HEK293 (cell line): ENCODE data around the gene RBMY1B.
"Not testable (repeated sequence)": the region's sequence is repeated elsewhere in the genome, so short reads cannot be mapped to it uniquely, and the experiment has no call there.

Experiments
- MYNN ChIP-seq: fragments of 450-650 bp; formaldehyde crosslinking; IDR thresholded peaks from 2 replicates; pipeline ENCODE4 v1.5.1; 2016; ENCODE audit warnings: missing biosample characterization, missing genetic modification characterization, borderline replicate concordance
- ZBTB26 ChIP-seq: fragments of 450-650 bp; formaldehyde crosslinking; optimal IDR thresholded peaks from 2 replicates; pipeline ENCODE3; 2016; ENCODE audit warnings: missing biosample characterization, mild to moderate bottlenecking, missing genetic modification characterization
- ZNF174 ChIP-seq: fragments of 450-650 bp; formaldehyde crosslinking; IDR thresholded peaks from 2 replicates; pipeline ENCODE4 v1.5.0; 2017; ENCODE audit warnings: missing biosample characterization, mild to moderate bottlenecking, missing genetic modification characterization
- TF ChIP-seq, protein P1 (sequence below): fragments of 450-650 bp; formaldehyde crosslinking; IDR thresholded peaks from 2 replicates; pipeline ENCODE4 v1.5.1; 2016; ENCODE audit warnings: missing biosample characterization, missing genetic modification characterization
- TF ChIP-seq, protein P2 (sequence below): fragments of 450-650 bp; formaldehyde crosslinking; IDR thresholded peaks from 2 replicates; pipeline ENCODE4 v1.5.1; 2016; ENCODE audit warnings: missing biosample characterization, missing genetic modification characterization

DNA sequence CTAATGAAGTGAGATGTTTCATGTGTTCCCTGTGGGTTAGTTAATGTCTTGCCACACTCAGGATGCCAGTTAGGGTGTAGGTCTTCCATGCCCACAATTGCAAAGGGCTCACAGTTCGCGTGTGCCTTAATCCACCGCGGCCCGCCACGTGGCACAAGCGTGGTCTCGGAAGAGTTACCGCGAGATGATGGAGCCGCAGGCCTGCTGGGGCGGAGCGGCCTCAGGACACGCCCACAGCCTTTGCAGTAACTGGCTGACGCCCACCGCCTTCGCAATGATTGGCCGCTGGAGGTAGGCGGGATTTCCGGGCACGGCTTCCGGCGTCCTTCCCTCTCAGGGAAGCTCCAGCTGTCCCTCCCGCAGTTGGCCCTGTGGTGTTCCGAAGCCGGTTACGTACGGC lies 23.4 kb downstream of the RBMY1B start, which contains the start of gene RBMY1A1:
- TF ChIP-seq ZBTB26 (tag by site-specific recombination); ZNF174; MYNN: not testable (repeated sequence)
- TF ChIP-seq, protein P1, sequence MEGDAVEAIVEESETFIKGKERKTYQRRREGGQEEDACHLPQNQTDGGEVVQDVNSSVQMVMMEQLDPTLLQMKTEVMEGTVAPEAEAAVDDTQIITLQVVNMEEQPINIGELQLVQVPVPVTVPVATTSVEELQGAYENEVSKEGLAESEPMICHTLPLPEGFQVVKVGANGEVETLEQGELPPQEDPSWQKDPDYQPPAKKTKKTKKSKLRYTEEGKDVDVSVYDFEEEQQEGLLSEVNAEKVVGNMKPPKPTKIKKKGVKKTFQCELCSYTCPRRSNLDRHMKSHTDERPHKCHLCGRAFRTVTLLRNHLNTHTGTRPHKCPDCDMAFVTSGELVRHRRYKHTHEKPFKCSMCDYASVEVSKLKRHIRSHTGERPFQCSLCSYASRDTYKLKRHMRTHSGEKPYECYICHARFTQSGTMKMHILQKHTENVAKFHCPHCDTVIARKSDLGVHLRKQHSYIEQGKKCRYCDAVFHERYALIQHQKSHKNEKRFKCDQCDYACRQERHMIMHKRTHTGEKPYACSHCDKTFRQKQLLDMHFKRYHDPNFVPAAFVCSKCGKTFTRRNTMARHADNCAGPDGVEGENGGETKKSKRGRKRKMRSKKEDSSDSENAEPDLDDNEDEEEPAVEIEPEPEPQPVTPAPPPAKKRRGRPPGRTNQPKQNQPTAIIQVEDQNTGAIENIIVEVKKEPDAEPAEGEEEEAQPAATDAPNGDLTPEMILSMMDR (tag by site-specific recombination), result not testable (repeated sequence)
- TF ChIP-seq, protein P2, sequence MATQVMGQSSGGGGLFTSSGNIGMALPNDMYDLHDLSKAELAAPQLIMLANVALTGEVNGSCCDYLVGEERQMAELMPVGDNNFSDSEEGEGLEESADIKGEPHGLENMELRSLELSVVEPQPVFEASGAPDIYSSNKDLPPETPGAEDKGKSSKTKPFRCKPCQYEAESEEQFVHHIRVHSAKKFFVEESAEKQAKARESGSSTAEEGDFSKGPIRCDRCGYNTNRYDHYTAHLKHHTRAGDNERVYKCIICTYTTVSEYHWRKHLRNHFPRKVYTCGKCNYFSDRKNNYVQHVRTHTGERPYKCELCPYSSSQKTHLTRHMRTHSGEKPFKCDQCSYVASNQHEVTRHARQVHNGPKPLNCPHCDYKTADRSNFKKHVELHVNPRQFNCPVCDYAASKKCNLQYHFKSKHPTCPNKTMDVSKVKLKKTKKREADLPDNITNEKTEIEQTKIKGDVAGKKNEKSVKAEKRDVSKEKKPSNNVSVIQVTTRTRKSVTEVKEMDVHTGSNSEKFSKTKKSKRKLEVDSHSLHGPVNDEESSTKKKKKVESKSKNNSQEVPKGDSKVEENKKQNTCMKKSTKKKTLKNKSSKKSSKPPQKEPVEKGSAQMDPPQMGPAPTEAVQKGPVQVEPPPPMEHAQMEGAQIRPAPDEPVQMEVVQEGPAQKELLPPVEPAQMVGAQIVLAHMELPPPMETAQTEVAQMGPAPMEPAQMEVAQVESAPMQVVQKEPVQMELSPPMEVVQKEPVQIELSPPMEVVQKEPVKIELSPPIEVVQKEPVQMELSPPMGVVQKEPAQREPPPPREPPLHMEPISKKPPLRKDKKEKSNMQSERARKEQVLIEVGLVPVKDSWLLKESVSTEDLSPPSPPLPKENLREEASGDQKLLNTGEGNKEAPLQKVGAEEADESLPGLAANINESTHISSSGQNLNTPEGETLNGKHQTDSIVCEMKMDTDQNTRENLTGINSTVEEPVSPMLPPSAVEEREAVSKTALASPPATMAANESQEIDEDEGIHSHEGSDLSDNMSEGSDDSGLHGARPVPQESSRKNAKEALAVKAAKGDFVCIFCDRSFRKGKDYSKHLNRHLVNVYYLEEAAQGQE (tag by site-specific recombination), result not testable (repeated sequence)
